HuH-7.5 (cell line): ENCODE measurements around the gene RTN4R.

Experiments
- DNase-seq: peaks from one replicate; pipeline ENCODE4 v3.0.0; 2011; ENCODE audit warnings: low spot score

The RTN4R gene

GRCh38 chr22:20241579-20242392, 26.3 kb downstream of the RTN4R start:
- no peak for DNase-seq

GRCh38 chr22:20240900-20241299, 27.2 kb downstream of the RTN4R start:
- no peak for DNase-seq

GRCh38 chr22:20240447-20240764, 27.7 kb downstream of the RTN4R start:
- no peak for DNase-seq

- no peak for DNase-seq
Observed at GRCh38 chr22:20239676-20240446, 28.3 kb downstream of the RTN4R start.

GRCh38 chr22:20238901-20239675, 29.0 kb downstream of the RTN4R start:
- DNase-seq = no peak

- DNase-seq = peak; percentile 98
Observed at GRCh38 chr22:20238536-20238900, 29.6 kb downstream of the RTN4R start.

GRCh38 chr22:20237480-20238440, 30.4 kb downstream of the RTN4R start:
- DNase-seq = no peak

- no peak for DNase-seq
Observed at GRCh38 chr22:20236052-20236717, 31.9 kb downstream of the RTN4R start.

- DNase-seq = no peak
Observed at GRCh38 chr22:20235389-20235991, 32.6 kb downstream of the RTN4R start.

GRCh38 chr22:20234760-20235388, 33.2 kb downstream of the RTN4R start:
- no peak for DNase-seq

GRCh38 chr22:20234314-20234682, 33.8 kb downstream of the RTN4R start:
- DNase-seq = no peak

- DNase-seq = no peak
Observed at GRCh38 chr22:20233351-20234313, 34.5 kb downstream of the RTN4R start.

GRCh38 chr22:20232781-20233180, 35.3 kb downstream of the RTN4R start:
- DNase-seq = no peak

GRCh38 chr22:20232237-20232598, 35.9 kb downstream of the RTN4R start:
- DNase-seq = no peak

- DNase-seq = no peak
Observed at GRCh38 chr22:20231514-20232236, 36.4 kb downstream of the RTN4R start.

- no peak for DNase-seq
Observed at GRCh38 chr22:20230777-20231420, 37.2 kb downstream of the RTN4R start.

- no peak for DNase-seq
Observed at GRCh38 chr22:20229916-20230775, 38.0 kb downstream of the RTN4R start.
